NCI-H1694 treated with DMSO at 0.1 percent for 48 hours (cell line): ENCODE results near the gene ADH7.

Experiments used
- DNase-seq: peaks from one replicate; lab custom pipeline; 2025; lab: John Stamatoyannopoulos, UW

ADH7 gene

DNA sequence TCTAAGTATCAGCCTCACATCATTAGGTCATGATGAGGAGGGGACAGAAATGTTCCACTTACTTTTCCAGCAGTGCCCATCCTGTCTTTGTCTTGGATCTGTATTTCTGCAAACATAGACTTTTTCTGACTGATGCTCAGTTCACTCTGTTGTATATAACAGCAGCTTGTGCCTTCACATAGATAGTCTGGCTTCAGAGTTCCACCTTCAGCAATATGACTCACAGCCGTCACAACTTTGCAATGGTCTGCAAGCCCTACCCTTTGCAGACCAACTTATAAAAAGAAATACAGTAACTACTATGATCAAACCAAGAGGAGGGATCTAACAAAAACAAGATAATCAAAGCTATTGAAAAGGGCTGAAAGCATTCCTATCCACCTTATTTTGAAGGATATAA lies at the start of gene ADH7:
ADH7 (minus strand) TSS at position 189 of the 400 bp plus-strand sequence; CDS start at position 80, 109 bp downstream.
- no peak for DNase-seq

DNA sequence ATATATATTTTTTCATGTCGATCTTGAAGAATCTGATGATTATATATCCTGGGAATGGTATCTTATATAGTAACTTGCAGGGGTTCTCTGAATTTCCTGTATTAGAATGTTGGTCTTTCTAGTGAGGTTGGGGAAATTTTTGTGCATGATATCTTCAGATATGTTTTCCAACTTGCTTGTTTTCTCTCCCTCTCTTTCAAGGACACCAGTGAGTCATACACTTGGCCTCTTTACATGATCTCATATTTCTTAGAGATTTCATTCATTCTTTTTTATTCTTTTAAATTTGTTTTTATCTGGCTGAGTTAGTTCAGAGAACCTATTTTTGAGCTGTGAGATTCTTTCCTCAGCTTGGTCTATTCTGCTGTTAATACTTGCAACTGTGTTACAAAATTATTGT lies 48.5 kb upstream of the ADH7 start:
- DNase-seq, result no peak

DNA sequence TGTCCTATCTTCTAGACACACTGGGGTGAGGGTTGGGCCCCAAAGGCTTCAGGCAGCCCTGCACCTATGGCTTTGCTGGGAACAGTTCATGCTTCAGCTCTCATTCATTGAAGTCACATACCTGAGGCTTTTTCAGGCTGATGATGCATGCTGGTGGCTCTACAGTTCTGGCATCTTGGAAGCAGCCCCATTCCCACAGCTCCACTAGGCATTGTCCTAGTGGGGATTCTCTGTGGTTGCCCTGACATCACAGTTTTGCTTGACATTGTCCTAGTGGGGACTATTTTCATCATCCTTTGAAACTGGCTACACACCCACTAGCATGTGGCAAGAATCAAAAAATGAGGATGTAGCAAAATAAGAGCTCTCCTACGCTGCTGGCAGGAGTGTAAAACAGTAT lies 38.0 kb upstream of the ADH7 start:
- no peak for DNase-seq

DNA sequence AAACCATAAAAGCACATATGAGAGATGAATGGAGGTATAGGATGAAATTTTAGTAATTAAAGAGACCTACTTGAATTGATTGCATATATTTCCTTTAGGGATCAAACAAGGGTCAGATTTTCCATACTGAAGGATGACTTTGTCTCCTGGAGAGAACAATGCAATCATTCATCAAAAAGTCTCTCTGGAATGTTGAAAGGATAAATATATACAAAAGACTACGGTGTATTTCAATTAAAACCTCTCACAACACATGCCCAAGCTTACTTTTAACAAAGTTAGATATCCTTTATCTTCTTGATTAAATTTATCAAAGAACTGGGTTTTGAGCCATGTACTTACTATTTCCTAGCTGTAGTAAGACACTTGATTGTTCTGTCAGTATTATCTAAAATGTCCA lies 36.8 kb upstream of the ADH7 start:
- DNase-seq, result no peak

DNA sequence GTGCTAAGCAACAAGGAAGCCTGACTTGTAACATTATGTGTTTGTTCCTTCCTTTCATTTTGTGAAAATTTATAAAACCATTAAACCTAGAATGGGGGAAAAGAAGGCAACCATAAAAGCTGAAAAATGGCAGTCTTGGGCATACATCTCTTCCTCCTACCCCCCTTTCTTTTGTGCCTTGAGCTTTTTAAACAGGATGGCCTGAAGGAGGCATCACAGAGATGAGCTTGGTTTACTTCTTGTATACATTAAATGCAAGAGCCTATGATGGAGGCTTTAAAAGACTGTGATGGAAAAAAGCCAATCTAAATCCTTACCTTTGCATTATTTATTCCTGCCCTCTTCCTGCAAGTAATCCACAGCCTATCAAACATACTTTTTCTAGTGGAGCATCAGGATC lies 36.2 kb upstream of the ADH7 start:
- no peak for DNase-seq

DNA sequence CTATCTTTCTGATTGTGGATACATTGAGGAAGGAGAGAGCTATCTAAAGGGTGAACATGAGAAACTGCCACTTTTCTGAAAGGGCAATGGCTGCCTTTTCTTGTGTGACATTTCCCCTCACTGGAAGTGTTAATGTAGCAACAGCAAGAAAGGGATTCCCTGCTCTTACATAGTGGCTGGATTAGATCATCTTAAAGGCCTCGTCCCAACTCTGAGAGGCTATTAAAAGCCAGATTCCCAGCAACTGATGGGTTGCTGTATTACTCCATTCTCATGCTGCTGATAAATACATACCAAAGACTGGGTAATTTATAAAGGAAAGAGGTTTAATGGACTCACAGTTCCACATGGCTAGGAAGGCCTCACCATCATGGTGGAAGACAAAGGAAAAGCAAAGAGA lies 33.7 kb upstream of the ADH7 start:
- no peak for DNase-seq

DNA sequence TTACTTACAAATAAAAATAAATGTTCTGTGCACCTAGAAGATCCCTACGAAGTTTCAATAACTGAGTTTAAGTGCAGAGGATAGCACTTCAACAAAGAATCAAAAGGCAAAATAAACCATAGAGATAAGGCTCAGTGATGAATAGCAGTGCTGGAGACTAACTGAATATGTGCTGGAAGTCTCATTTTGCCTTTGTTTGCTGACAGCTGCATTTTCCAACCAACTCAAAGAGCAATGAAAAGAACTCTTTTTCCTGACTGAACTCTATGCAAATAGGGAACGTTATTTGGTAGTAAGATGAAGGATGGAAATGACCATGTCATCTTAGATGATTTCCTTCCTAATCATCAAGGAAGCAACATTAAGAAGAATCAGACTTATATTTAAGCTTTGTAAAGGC lies 32.7 kb upstream of the ADH7 start:
- no peak for DNase-seq

DNA sequence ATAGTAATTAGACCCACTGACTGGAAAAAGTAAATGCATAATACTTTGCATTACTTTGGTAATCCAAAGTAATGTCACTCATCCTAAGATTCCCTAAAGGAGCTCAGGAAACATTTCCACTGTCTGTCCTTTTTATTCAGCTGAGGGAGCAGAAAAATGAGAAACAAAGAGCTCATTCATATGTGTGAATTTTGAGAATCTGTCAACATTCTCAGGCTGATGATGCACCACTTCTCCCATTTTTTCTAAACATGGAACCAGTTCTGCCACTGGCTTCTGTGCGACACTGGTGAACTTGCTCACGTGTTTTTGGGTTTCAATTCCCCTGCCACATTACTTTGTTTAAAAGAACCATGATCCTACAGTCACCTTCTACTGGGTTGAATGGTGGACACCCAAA lies 28.4 kb upstream of the ADH7 start:
- DNase-seq, result no peak

DNA sequence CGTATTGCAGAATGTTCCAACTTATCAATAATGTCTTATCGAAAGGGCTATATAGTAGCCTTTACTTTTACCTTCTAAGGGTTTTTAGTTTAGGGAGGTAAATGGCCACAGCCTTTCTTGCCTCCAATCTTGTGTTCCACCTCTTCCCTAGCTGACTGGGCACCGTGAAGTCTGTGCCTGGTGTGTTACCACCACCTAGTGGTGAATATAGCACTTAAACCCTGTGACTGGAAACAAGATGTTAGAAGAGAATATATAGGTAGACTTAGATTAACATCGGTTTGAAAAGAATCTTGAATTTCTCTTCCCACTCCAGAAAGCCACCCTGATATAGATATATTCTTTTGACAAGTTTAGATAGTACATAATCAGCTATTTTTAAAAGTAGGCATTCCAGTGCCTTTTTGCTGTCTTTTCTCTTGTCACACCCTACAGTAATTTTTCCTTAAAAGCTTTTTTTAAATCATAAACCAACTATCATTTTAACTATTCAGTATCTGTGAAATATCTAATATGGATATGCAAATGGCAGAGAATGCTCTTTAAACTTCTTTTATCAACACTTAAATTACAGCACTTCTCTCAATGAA lies 27.8 kb upstream of the ADH7 start:
- peak; percentile 36 for DNase-seq

DNA sequence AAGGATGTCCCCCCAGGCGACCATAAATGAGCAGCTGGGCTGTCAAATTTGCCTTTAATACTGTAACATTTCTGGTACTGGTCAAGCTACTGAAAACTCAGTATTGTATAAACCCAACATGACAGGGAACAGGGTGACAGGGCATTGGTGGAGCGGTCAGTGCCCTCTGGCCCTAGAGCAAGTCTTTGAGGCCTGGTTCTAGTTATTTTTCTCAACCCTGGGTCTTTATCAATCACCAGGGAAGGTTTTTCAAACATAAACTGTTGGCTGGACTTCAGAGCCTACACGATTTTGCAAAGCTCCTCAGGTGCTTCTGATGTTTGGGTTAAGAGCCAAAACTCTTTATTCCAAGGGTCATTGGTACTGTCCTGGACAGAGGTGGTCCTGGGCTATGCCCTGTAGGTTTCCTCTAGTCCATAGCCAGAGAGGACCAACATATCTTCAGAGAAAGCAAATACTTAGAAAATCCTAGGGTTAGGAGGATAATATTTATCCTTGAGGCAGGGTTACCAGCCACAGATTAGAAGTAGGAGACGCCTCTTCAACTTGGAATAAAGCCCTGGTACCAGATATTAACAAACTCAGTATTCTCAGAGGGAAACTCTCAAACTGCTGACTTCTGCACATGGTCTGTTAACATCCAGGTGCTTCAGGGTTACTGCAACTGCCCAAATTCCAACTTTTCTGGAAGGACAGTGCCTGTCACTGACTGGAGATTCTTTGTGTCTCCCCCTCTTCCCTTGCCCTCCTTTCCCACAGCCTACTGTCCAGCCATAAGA lies 26.7 kb upstream of the ADH7 start:
- DNase-seq, result no peak

DNA sequence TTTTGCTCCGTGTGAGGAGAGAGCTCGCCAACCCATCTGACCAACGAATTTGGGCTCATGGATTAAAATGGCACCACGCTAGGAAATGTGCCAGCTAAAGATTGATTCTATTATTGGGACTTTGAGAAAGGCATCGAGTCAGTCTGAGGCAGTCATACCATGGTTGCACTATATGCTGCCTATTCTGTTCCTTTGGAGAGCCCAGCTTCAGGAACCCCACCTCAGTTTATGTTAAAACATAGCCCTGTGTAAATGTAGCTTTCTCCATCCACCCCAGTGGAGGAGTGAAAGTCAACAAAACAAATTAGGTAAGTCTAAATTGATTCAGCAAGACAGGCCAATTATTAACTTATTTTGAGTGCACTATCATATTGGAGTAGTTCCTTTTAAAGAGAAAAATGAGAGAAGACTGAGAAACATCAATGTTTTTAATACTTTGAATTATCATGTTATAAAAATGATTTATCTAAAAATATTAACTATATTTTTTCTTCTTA lies 24.5 kb upstream of the ADH7 start:
- DNase-seq, result no peak

DNA sequence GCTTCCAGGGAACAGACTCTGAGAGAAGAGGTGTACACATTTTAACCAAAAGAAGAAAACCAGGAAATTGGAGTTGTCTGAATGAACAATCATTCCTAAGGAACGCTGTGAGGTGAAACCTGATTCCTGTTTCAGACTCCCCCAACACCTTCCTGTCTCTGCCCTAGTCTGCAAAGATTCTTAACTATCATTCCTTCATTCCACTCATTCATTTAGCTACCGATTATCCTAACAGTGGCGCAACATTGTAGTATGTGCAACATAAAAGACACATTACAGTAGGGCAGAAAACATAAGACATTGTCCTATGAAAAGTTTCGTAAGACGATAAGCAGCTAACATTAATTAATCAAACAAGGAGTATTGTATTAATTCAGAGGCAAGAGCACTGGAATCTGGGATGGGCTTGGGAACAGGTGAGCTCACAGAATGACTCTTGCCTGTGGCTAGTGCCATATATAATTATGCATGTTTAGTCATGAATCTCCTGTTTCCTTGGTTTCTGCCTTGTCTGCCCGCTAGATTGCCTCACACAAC lies 23.8 kb upstream of the ADH7 start:
- no peak for DNase-seq

DNA sequence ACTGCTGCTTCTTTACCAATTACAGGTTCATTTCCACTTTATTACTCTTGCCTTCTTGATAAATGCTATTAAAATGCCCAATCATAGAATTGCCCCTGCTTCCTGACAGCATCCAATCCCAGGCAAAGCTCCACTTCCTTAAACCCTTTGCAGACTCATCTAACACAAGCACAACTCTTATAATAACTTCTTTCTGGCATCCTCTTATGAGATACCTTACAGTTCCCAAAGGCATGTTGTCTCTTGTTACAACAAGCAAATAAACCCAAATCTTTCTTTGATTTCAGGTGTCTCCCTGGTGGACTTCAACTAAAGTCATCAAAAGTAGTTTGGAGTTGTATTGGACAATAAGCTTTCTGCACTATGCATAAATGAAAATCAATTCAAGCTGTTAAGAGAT lies 22.5 kb upstream of the ADH7 start:
- DNase-seq, result no peak

DNA sequence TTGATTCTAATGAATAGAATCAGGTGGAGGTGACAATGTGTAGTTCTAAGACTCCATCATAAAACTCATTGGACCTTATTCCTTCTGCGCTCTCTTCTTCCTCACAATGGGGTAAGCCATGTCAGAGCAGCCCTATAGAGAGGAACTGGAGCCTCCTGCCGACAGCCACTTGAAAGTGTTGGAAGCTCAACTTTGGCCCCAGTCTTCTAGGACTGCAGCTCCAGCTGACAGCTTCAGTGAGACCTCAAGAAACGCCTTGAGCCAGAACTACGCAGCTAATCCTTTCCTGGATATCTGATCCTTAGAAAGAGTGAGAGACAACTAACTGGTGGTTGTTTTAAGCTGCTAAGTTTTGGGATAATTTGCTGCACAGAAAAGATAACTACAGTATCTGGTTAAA lies 22.1 kb upstream of the ADH7 start:
- no peak for DNase-seq

DNA sequence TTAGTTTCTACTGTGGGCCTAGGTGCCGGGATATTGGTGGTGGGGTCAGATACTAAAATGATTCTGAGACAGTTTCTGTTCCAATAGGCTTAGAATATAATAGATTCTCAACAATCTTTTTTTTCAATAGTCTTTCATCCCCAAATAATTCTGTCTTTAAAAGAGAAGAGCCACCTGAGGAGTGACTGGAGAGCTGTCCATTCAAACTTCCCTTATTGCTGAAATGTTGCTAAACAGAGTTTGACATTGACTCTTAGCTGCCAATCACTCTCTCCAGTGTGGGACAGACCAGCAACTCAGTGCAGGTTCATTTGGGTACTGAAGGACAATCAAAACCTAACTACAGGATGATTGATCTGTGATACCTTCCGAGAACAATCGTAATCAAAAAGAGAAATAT lies 12.4 kb upstream of the ADH7 start:
- DNase-seq, result no peak

DNA sequence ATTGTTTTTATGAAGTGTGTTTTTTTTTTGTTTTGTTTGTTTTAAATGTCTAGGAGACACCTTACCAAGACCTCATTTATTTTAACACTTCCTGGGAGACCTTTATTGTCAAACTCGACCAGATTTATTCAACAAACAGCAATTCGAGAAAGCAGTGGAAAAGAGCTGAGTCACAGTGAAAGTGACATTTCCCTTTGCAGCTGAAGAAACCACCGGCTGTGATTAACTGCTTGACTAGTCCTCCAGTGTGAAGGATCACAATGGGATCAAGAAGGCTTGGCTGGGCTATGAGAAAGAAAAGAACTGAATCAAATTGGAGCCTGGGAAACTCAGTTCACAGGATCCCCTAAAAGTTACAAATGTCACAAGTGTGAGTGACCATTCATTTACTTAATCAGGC lies 11.9 kb upstream of the ADH7 start:
- DNase-seq, result no peak

DNA sequence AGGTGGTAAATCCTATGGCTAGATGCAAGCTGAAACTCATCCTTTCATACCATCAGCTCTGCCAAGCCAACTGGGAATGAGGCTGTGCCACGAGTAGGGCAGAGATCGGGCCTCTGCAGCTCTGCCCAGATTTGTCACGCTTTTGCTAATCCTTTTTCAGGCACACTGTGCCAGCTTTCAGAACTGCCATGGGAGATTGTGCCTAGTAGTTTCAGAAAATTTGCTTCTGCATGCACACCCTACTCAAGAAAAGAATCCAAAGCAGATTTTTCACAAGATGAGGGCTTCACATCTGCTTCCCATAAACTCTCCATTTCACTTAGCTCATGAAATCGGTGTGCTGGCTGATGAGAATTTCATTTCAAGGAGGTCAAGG lies 3.3 kb upstream of the ADH7 start:
- no peak for DNase-seq

DNA sequence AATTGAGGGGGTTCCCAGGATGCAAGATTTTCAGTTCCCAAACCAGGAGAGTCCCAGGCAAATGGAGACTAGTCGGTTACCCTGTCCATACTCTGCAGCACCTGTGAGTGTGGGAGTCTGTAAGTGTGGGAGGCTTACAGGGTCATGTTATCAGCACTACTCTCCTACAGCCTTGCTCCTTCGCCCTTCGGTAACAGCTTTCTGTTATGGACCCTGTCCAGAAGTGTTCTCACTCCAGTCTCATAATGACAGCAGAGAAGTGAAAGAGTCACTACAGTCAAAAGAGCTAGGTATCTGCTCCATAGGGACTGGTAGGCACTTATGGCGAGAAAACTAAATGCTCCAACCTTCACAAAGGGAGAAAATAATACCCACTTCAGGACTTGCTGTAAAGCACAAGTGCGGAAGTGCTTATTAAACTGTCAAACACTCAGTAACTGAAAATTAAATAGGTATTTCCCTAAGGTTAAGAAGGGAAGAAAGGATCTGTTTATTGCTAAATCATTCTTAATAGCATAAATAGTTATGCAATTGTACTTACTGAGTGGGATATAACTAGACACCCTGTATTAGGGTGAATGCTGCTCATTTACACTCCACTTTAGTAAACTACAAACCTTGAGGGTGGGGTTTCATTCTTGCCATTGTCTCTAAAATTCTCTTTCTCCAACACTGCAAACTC lies 2.7 kb upstream of the ADH7 start:
- DNase-seq, result no peak

DNA sequence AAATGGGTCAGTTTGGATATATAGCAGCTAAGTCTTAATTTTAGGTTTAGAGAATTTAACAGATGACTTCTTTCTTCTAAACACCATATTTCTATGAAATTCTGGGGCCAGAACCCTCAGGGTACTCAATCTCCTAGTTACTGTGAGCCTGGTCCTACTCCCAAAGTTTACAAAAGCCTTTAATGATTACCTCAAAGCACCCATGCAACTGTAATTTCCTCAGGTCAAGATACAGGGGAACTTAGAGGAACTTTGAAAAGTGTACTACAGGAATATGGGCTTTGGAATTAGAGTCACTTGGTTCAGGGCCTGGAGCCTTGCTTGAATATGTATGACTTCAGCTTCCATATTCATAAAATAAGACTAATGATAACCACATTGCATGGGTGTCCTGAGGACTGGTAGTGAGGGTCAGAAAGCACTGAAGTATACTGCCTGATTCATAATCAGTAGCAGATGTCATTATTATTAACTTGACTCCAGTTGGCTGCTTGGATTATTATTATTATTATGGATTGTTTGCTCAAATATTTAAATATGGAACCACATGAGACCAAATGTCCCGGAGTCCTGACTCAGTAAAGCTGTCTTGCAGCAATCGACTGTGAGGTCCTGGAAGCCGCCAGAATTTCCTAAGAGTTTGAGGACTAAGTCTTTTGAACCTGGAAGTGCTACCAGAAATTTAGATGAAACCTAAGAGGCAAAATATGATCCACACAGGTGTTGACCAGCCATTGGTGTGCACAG lies 2.0 kb upstream of the ADH7 start:
- no peak for DNase-seq

DNA sequence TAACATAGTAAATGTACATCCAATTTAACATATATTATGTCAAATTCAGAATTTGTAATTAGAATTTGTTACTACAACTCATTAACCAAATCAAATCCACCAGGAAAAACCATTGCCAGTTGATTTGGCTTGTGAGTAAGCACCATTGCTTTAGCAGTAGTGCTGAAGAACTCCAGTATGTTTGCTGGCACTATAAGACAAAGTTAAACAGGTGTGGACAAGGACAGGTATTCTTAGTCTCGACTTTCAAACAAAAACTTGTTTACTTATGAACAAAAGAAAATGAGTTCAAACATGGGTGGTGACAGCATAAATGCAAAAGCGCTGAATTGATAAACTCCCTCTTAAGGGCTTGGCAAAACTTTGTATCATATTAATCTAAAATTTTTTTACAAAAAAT lies 1.3 kb upstream of the ADH7 start:
- DNase-seq, result no peak

DNA sequence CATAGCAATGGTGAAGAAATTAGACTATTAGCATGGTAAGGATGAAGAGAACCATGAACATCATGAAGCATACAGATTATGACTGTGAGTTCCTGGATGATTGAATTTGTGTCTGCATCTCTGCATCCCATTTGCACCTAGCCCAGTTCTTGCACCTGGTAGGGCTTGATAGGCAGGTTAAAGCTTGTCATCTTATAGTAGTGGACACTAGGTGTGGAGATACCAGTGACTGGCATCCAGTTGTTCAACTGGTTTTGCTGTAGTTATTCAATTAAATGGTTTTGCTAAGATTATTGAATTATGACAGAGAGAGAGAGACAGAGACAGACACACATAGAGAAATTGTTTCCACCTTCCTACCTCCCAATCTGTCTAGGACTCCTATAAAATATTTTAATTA lies 5.0 kb downstream of the ADH7 start:
- no peak for DNase-seq

DNA sequence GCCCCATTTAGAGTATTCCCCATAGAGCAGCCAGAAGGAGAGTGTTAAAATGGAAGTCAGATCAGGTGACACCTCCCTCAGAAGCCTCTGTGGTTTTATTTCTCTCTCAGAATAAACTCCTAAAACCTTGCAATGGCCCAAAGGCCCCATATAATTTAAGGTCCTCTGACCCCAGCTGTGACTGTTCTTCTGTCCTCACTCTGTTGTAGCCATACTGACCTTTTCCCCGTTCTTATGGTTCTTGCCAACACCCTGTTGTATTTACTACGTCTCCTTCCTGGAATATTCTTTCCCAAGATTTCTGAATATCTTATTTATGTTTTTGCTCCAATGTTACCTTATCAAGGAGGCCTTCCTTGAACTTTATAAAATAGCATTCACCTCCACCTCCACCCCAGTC lies 18.0 kb downstream of the ADH7 start:
- DNase-seq, result no peak
